HG03175 (cell line): Measurements from ENCODE around the gene RASSF7.
A peak's percentile ranks its signal among the peaks of the same experiment; 100 is the strongest.
"Not testable (repeated sequence)": the region's sequence is repeated elsewhere in the genome, so short reads cannot be mapped to it uniquely, and the experiment has no call there.

Experiments
- ATAC-seq: cut with Tn5 transposase; IDR thresholded peaks from one replicate; pipeline ENCODE4 v1.9.1; 2021; ENCODE audit warnings: mild to moderate bottlenecking, moderate library complexity; ENCODE audit not compliant: unreplicated experiment

RASSF7 gene, protein sequence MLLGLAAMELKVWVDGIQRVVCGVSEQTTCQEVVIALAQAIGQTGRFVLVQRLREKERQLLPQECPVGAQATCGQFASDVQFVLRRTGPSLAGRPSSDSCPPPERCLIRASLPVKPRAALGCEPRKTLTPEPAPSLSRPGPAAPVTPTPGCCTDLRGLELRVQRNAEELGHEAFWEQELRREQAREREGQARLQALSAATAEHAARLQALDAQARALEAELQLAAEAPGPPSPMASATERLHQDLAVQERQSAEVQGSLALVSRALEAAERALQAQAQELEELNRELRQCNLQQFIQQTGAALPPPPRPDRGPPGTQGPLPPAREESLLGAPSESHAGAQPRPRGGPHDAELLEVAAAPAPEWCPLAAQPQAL

GRCh38 chr11:560305-561147 is at the start of gene RASSF7, which contains the start of gene LMNTD2:
Gene RASSF7, plus strand, starts transcription at chr11:560970. Its CDS starts 799 bp downstream, at chr11:561769.
Gene LMNTD2, minus strand, starts transcription at chr11:560738. Its CDS starts 22 bp downstream, at chr11:560716.
- peak; percentile 82 for ATAC-seq

GRCh38 chr11:512761-513595 is 47.8 kb upstream of the RASSF7 start:
- ATAC-seq: no peak

GRCh38 chr11:514606-515005 is 46.2 kb upstream of the RASSF7 start:
- ATAC-seq: no peak

GRCh38 chr11:515131-515530 is 45.6 kb upstream of the RASSF7 start:
- ATAC-seq: no peak

- ATAC-seq: no peak
These were observed 44.4 kb upstream of the RASSF7 start for GRCh38 chr11:516400-516799.

DNA sequence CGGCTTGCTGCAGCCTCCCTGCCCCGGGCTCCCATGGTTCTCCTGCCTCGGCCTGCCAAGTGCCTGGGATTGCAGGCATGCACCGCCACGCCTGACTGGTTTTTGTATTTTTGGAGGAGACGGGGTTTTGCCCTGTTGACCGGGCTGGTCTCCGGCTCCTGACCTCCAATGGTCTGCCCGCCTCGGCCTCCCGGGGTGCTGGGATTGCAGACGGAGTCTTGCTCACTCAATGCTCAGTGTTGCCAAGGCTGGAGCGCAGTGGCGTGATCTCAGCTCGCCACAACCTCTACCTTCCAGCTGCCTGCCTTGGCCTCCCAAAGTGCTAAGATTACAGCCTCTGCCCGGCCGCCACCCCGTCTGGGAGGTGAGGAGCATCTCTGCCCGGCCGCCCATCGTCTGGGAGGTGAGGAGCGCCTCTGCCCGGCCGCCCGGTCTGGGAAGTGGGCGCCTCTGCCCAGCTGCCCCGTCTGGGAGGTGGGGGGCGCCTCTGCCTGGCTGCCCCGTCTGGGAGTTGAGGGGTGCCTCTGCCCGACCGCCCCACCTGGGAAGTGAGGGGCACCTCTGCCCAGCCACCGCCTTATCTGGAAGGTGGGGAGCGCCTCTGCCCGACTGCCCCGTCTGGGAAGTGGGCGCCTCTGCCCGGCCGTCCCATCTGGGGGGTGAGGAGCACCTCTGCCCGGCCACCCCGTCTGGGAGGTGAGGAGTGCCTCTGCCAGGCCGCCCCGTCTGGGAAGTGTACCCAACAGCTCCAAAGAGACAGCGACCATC is 43.7 kb upstream of the RASSF7 start:
- not testable (repeated sequence) for ATAC-seq

GRCh38 chr11:518463-519202 is 42.1 kb upstream of the RASSF7 start:
- peak; percentile 85 for ATAC-seq

DNA sequence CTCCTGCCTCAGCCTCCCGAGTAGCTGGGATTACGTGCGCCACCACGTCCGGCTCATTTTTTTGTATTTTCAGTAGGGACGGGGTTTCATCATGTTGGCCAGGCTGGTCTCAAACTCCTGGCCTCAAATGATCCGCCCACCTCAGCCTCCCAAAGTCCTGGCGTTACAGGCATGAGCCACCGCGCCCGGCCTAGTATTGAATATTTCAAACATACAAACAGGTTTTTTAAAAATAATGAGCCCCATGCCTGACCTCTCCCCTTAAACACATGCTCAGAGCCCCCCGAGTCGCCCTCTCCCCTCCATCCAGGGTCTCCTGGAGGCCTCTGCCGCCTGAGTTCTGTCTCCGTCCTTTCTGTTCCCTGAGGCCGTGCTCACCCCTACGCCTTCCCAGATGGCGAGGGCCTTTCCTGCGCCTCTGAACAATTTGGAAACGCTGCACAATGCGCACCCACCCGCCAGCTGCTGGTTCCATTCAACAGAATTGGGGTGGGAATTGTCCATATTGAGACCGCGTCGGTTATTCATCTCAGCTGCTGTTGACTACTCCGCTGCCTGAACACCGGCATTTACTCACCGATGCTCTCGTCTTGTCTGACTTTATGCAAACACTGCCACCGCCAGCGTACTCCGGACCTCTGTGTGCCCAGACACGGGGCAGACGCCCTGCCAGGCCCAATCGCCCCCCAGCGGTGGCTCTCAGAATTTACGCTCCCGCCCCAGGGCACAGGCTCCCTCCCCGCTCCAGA is 40.2 kb upstream of the RASSF7 start:
- ATAC-seq: no peak

DNA sequence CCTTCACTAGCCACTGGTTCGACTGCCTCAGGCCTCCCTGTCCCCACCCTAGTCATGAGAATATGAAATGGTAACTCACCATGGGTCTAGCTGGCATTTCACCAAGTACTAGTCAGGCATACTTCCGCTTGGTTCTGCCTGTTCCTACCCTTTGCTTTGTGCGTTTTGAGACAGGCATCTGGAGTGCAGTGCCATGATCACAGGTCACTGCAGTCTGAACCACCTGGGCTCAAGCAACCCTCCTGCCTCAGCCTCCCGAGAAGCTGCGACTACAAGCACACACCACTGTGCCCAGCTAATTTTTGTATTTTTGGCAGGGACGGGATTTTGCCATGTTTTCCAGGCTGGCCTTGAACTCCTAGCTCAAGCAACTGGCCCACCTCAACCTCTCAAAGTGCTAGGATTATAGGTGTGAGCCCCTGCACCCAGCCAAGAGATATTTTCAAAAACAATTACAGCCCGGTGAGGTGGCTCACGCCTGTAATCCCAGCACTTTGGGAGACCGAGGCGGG is 39.5 kb upstream of the RASSF7 start:
- no peak for ATAC-seq

DNA sequence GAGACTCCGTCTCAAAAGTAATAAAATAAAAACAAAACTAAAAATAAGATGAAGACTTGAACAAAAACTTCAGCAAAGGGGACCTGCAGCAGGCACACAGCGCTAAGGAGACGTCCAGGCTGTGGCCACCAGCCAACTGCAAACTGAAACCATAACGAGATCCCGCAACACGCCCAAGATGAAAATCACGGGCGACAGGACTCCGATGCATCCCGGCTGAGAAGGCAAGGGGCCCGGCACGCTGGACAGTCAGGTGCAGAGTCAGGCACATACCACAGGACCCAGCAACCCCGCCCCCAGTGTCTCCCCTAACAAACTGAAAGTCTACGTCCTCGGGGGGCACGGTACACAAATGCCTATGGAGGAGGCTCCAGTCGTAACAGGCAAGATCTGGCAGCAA is 34.6 kb upstream of the RASSF7 start:
- no peak for ATAC-seq

GRCh38 chr11:528166-528814 is 32.5 kb upstream of the RASSF7 start:
- no peak for ATAC-seq

GRCh38 chr11:528815-529727 is 31.7 kb upstream of the RASSF7 start:
- no peak for ATAC-seq

GRCh38 chr11:529728-530411 is 30.9 kb upstream of the RASSF7 start:
- ATAC-seq: no peak

DNA sequence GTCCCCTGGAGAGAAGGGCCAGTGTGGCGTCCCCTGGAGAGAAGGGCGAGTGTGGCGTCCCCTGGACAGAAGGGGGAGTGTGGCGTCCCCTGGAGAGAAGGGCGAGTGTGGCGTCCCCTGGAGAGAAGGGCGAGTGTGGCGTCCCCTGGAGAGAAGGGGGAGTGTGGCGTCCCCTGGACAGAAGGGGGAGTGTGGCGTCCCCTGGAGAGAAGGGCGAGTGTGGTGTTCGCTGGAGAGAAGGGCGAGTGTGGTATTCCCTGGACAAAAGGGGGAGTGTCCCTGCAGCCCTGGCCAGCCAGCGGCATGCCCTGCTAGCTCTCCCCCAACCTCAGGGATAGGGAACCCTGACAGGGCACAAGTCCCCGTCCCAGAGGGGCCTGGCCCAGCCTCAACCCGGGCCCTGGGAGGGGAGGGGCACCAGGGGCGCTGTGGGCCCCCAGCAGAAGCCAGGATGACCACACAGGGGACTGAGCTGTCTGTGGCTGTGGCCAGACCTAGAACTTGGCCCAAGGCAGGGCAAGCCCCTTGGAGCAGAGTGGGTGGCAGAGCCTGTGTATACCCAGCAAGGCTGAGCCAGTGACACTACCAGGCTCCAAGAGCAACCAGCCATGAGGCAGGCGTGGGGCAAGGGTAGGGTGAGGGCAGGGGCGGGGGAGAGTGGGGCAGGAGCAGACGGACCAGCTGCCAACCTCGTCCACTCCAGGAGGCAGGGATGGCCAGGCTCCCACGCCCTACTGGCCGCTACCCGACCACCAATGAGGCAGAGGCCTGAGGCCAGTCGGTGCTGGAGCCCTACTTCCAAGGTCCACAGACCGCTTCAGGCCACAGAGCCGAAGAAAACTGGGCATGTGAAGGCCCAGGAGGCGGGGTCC is 29.6 kb upstream of the RASSF7 start:
- no peak for ATAC-seq

DNA sequence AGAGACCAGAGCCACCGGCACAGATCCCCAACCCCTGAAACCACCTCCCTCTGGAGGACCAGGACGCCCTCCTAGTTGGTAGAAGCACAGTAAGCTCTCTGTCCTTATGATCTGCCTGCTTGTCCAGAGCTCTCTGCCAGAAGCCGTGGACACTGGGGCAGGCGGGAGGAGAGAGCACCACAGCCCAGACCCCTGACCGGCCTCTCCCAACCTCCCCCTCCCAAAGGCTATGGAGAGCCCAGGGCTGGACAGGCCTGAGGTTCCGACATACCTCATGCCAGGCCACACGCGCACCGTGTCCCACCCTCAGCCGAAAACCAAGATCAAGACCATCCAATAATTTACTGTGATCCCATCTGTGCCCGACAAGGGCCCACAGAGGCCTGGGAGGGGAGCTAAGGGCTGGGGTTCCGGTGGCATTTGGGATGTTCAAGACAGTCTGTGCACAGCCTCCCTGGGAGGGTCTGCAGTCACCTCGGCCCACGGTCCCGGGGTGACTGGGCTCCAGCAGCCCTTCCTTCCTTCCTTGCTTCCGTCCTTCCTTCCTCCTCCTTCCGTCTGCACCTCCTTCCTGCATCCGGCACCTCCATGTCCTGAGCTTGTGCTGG is 28.7 kb upstream of the RASSF7 start:
- no peak for ATAC-seq
